HepG2 (cell line): Measurements from ENCODE around the gene UTP3. TPM values are rescaled to one million over a fixed set of nuclear protein-coding genes. Genes with fewer than 3 reads are reported as not detected.

ENCODE experiments used
- ELF1 ChIP-seq: sonication (generic); formaldehyde crosslinking; IDR thresholded peaks from 2 replicates; pipeline ENCODE4 v1.4.0; 2020; ENCODE audit warnings: missing genetic modification reagents
- FOXA3 ChIP-seq: IDR thresholded peaks from 2 replicates; pipeline ENCODE4 v1.6.1; 2016; ENCODE audit warnings: missing genetic modification reagents, missing compliant biosample characterization
- HIVEP1 ChIP-seq: sonication (generic); formaldehyde crosslinking; IDR thresholded peaks from 2 replicates; pipeline ENCODE4 v1.4.0; 2020; ENCODE audit warnings: mild to moderate bottlenecking, missing genetic modification reagents
- KDM2A ChIP-seq: sonication (generic); formaldehyde crosslinking; IDR thresholded peaks from 2 replicates; pipeline ENCODE4 v1.4.0; 2020; ENCODE audit warnings: low read depth, missing genetic modification reagents, borderline replicate concordance
- KDM5A ChIP-seq: fragments of 200-600 bp; sonication (generic); IDR thresholded peaks from 2 replicates; pipeline ENCODE4 v1.7.0; 2018; ENCODE audit warnings: antibody characterized with exemption, mild to moderate bottlenecking, low read length, borderline replicate concordance
- KLF12 ChIP-seq: sonication (generic); formaldehyde crosslinking; IDR thresholded peaks from 2 replicates; pipeline ENCODE4 v1.4.0; 2020; ENCODE audit warnings: missing genetic modification reagents, borderline replicate concordance
- NCOA2 ChIP-seq: sonication (generic); formaldehyde crosslinking; IDR thresholded peaks from 2 replicates; pipeline ENCODE4 v1.8.0; 2022; ENCODE audit warnings: inconsistent platforms
- NFE2L1 ChIP-seq: sonication (generic); formaldehyde crosslinking; IDR thresholded peaks from 2 replicates; pipeline ENCODE4 v1.4.0; 2020; ENCODE audit warnings: missing genetic modification reagents, mild to moderate bottlenecking, borderline replicate concordance
- RARA ChIP-seq: IDR thresholded peaks from 2 replicates; pipeline ENCODE4 v1.6.1; 2016; ENCODE audit warnings: missing genetic modification reagents, missing compliant biosample characterization
- RBFOX2 ChIP-seq: fragments of 200-400 bp; formaldehyde crosslinking; IDR thresholded peaks from 2 replicates; pipeline ENCODE4 v1.6.1; 2017; ENCODE audit warnings: low read depth, mild to moderate bottlenecking, low read length
- RFXANK ChIP-seq: IDR thresholded peaks from 2 replicates; pipeline ENCODE4 v1.6.1; 2016
- RXRA ChIP-seq: sonication (generic); formaldehyde crosslinking; IDR thresholded peaks from 2 replicates; pipeline ENCODE4 v1.5.1; 2020; ENCODE audit warnings: missing genetic modification reagents
- SKI ChIP-seq: fragments of 450-650 bp; IDR thresholded peaks from one replicate; pipeline ENCODE4 v1.6.1; 2018; ENCODE audit warnings: mild to moderate bottlenecking; ENCODE audit not compliant: partially characterized antibody
- U2AF2 ChIP-seq: fragments of 200-400 bp; formaldehyde crosslinking; IDR thresholded peaks from 2 replicates; pipeline ENCODE4 v1.6.1; 2017; ENCODE audit warnings: low read depth, mild to moderate bottlenecking, low read length
- ZBTB7A ChIP-seq: sonication (generic); formaldehyde crosslinking; IDR thresholded peaks from 2 replicates; pipeline ENCODE4 v1.8.0; 2022; ENCODE audit warnings: mild to moderate bottlenecking, missing genetic modification reagents
- ZNF207 ChIP-seq: fragments of 450-650 bp; IDR thresholded peaks from 2 replicates; pipeline ENCODE4 v1.6.1; 2016; ENCODE audit warnings: antibody characterized with exemption, borderline replicate concordance
- ZNF230 ChIP-seq: sonication (generic); formaldehyde crosslinking; IDR thresholded peaks from 2 replicates; pipeline ENCODE4 v1.4.0; 2020; ENCODE audit warnings: mild to moderate bottlenecking, missing genetic modification reagents
- ZNF234 ChIP-seq: sonication (generic); formaldehyde crosslinking; conservative IDR thresholded peaks from 2 replicates; pipeline ENCODE4 v1.5.1; 2020; ENCODE audit warnings: mild to moderate bottlenecking, missing genetic modification reagents
- ZNF354B ChIP-seq: sonication (generic); formaldehyde crosslinking; IDR thresholded peaks from 2 replicates; pipeline ENCODE4 v1.8.0; 2022; ENCODE audit warnings: mild to moderate bottlenecking, missing genetic modification reagents
- ZNF431 ChIP-seq: sonication (generic); formaldehyde crosslinking; IDR thresholded peaks from 2 replicates; pipeline ENCODE4 v1.9.0; 2022; ENCODE audit warnings: missing genetic modification reagents, low read depth, mild to moderate bottlenecking, borderline replicate concordance
- ZNF747 ChIP-seq: sonication (generic); formaldehyde crosslinking; IDR thresholded peaks from 2 replicates; pipeline ENCODE4 v1.8.1; 2023; ENCODE audit warnings: missing genetic modification reagents, mild to moderate bottlenecking, borderline replicate concordance
- polyA plus RNA-seq, 8 experiments: library from polyadenylated mRNA; depleted of rRNA in 3 of 8; stranded (reverse) in 7 of 8; unstranded in 1 of 8; fragments of >200 nt; fragmentation: Illumina TruSeq in 4 of 8; extraction: Trizol in 4 of 8; gene quantifications; 2 replicates each; pipeline versions ENCODE4 v1.2.1 to v1.2.3, GENCODE V29; 2011 to 2016; ENCODE audit warnings: low read depth in 4 of 8, missing spikeins in 1 of 8, mixed read lengths in 1 of 8; ENCODE audit not compliant: insufficient read depth in 1 of 8
- total RNA-seq, 5 experiments: library from RNA; depleted of rRNA; stranded (reverse); fragments of >200 nt; fragmentation: Illumina TruSeq; extraction: Trizol; gene quantifications; 2 replicates each; pipeline ENCODE4 v1.2.3, GENCODE V29; 2016; ENCODE audit warnings: low read depth in 1 of 5
- TF ChIP-seq, protein P1 (sequence below): sonication (generic); formaldehyde crosslinking; IDR thresholded peaks from 2 replicates; pipeline ENCODE4 v1.4.0; 2020; ENCODE audit warnings: missing genetic modification reagents, borderline replicate concordance
- TF ChIP-seq, protein P2 (sequence below): sonication (generic); formaldehyde crosslinking; IDR thresholded peaks from 2 replicates; pipeline ENCODE4 v1.5.1; 2020; ENCODE audit warnings: mild to moderate bottlenecking, moderate library complexity, missing genetic modification reagents
- TF ChIP-seq, protein P3 (sequence below): sonication (generic); formaldehyde crosslinking; IDR thresholded peaks from 2 replicates; pipeline ENCODE4 v1.4.0; 2020; ENCODE audit warnings: missing genetic modification reagents
- TF ChIP-seq, protein P4 (sequence below): IDR thresholded peaks from 2 replicates; pipeline ENCODE4 v1.6.1; 2012; ENCODE audit warnings: inconsistent platforms

The UTP3 gene
- total and polyA plus RNA-seq, 2 of the 13 experiments (the other 11 are each of a cell fraction or from before 2014, with no cell fraction given) = 6.9 to 19.5 TPM

DNA sequence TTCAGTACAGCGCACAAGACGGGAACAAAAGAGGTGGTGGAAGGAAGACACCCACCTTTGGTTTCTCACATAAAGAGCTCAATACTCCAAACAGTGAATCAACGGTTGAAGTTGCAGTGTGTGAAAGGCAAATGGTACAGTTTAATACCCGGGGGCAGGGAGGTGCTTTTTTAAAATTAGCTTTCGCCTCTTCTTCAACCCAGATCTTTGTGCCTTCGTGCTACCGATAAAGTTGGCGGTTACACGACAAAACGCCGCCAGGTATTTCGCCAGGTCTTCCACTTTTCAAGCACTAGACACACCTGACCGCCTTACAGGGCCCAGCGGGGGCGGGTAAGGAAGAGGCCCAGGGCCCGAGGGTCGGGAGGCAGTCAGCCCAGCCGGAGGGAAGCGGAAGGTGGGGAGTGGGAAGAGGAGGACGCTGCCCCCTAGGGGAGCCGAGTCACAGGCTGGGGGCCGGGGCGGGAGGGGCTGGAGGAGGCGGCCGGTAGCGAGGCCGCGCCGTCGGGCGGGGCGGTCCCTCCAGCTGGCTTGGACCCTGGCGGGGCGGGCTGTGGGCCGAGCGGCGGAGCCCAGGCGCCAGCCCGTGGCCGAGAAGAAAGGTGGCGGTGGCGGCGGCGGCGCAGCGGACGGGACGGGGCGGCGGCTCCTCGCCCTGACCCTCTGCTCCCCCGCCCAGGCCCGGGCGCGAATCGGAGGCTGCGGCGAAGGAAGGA lies 16.0 kb downstream of the UTP3 start (continued):
- no peak for TF ChIP-seq ZNF230 (CRISPR knock-in tag)
- no peak for TF ChIP-seq ZNF234
- TF ChIP-seq RXRA (CRISPR knock-in tag) = 0 out of 2 replicates have a peak, but pooled peaks have one; percentile 35
- TF ChIP-seq KDM5A = no peak
- peak; percentile 69; the same call in 1 of the 2 replicates for TF ChIP-seq ZBTB7A (CRISPR knock-in tag)
- TF ChIP-seq, protein P1, sequence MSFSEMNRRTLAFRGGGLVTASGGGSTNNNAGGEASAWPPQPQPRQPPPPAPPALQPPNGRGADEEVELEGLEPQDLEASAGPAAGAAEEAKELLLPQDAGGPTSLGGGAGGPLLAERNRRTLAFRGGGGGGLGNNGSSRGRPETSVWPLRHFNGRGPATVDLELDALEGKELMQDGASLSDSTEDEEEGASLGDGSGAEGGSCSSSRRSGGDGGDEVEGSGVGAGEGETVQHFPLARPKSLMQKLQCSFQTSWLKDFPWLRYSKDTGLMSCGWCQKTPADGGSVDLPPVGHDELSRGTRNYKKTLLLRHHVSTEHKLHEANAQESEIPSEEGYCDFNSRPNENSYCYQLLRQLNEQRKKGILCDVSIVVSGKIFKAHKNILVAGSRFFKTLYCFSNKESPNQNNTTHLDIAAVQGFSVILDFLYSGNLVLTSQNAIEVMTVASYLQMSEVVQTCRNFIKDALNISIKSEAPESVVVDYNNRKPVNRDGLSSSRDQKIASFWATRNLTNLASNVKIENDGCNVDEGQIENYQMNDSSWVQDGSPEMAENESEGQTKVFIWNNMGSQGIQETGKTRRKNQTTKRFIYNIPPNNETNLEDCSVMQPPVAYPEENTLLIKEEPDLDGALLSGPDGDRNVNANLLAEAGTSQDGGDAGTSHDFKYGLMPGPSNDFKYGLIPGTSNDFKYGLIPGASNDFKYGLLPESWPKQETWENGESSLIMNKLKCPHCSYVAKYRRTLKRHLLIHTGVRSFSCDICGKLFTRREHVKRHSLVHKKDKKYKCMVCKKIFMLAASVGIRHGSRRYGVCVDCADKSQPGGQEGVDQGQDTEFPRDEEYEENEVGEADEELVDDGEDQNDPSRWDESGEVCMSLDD (CRISPR knock-in tag) = no peak
- TF ChIP-seq HIVEP1 (CRISPR knock-in tag) = no peak; the same call in 1 of the 2 replicates
- TF ChIP-seq, protein P2, sequence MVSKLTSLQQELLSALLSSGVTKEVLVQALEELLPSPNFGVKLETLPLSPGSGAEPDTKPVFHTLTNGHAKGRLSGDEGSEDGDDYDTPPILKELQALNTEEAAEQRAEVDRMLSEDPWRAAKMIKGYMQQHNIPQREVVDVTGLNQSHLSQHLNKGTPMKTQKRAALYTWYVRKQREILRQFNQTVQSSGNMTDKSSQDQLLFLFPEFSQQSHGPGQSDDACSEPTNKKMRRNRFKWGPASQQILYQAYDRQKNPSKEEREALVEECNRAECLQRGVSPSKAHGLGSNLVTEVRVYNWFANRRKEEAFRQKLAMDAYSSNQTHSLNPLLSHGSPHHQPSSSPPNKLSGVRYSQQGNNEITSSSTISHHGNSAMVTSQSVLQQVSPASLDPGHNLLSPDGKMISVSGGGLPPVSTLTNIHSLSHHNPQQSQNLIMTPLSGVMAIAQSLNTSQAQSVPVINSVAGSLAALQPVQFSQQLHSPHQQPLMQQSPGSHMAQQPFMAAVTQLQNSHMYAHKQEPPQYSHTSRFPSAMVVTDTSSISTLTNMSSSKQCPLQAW = peak; percentile 50; the same call in 1 of the 2 replicates
- no peak for TF ChIP-seq ZNF354B (CRISPR knock-in tag)
- TF ChIP-seq U2AF2 = no peak
- TF ChIP-seq RARA (CRISPR knock-in tag) = no peak
- TF ChIP-seq RBFOX2 = peak; percentile 29
- no peak for TF ChIP-seq ZNF747 (CRISPR knock-in tag)
- TF ChIP-seq SKI = peak; percentile 66
- TF ChIP-seq ELF1 (CRISPR knock-in tag) = peak; percentile 71
- TF ChIP-seq FOXA3 = 0 out of 2 replicates have a peak, but pooled peaks have one; percentile 16
- TF ChIP-seq, protein P3, sequence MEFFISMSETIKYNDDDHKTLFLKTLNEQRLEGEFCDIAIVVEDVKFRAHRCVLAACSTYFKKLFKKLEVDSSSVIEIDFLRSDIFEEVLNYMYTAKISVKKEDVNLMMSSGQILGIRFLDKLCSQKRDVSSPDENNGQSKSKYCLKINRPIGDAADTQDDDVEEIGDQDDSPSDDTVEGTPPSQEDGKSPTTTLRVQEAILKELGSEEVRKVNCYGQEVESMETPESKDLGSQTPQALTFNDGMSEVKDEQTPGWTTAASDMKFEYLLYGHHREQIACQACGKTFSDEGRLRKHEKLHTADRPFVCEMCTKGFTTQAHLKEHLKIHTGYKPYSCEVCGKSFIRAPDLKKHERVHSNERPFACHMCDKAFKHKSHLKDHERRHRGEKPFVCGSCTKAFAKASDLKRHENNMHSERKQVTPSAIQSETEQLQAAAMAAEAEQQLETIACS (CRISPR knock-in tag) = no peak
- no peak; the same call in 1 of the 2 replicates for TF ChIP-seq KDM2A (CRISPR knock-in tag)
- no peak for TF ChIP-seq NCOA2 (CRISPR knock-in tag)
- no peak; the same call in 1 of the 2 replicates for TF ChIP-seq ZNF431
- no peak for TF ChIP-seq ZNF207
- TF ChIP-seq KLF12 (CRISPR knock-in tag) = no peak
- TF ChIP-seq NFE2L1 = no peak
- TF ChIP-seq, protein P4, sequence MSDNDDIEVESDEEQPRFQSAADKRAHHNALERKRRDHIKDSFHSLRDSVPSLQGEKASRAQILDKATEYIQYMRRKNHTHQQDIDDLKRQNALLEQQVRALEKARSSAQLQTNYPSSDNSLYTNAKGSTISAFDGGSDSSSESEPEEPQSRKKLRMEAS = peak; percentile 38; the same call in 1 of the 2 replicates
- no peak for TF ChIP-seq RFXANK (CRISPR knock-in tag)
